Stimulated activated CD4-positive, alpha-beta T cell treated with anti-CD3 and anti-CD28 coated beads, Interleukin-1b, Interleukin-23, amount 100 ng/mL, for 4 hours (primary cell): ENCODE results near the gene CBX8.

ENCODE experiments used
- DNase-seq, 2 donors: peaks; one replicate each; pipeline ENCODE4 v3.0.0-alpha.2; 2020; ENCODE audit warnings: low read depth in 2 of 2

The CBX8 gene

GRCh38 chr17:79750650-79751545 lies 46.0 kb downstream of the CBX8 start:
- no peak for DNase-seq

DNA sequence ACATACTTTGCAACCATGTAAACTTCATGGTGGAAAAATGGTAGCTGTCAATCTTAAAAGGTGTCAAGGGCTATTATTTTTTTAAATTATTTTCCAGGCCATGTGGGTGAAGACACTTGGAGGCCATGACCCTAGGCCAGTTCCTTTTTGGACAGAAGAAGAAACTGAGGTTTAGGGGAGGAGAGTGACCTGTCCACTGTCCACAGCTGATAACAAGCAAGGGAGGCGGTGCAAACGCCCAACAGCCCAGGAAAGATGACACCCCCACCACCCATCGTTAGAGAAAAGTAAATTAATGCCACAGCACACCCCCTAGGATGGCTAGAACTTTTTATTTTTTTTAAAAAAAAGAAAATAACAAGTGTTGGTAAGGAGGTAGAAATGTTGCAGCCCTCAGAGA lies 46.9 kb downstream of the CBX8 start:
- DNase-seq = no peak

GRCh38 chr17:79749156-79749815 lies 47.6 kb downstream of the CBX8 start:
- DNase-seq = no peak

DNA sequence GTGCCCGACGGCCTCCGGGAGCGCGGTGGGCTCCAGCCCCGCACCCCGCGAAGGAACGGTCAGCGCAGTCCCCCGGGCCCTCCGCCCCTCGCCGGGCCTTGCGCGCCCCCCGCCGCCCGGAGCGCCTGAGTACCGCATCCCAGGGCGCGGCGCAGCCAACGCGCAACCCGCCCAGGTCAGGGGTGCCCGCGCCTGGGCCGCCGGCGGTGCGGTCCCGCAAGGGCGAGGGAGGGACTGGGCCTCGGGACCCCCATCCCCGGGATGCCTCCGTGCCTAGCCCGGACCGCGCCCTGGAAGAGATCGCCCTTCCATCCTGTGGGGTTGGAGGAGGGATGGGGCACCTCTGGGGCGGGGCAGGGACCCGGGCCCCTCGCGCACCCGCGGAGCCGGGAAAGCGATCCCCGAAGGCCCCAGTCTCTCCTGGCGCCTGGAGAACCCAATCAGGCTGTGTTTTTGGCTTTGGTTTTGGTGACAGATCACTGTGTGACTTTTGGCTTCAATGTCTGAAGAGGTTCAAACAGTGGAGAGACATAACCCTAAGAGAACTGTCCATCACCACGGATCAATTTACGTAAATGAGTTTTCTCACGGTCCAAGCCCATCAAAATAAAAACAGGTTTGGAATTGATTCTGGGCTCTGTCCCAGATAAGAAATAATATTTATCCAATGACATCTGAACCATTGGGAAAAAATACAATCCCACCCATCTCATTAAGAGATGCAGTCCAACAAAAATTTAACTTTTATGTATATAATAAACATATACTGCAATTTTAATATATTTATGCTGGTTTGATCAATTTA lies 48.4 kb downstream of the CBX8 start:
- no peak for DNase-seq

- DNase-seq = no peak
These were observed 49.2 kb downstream of the CBX8 start for GRCh38 chr17:79747508-79748294.

- DNase-seq = no peak
These were observed 49.9 kb downstream of the CBX8 start for GRCh38 chr17:79746889-79747507.

DNA sequence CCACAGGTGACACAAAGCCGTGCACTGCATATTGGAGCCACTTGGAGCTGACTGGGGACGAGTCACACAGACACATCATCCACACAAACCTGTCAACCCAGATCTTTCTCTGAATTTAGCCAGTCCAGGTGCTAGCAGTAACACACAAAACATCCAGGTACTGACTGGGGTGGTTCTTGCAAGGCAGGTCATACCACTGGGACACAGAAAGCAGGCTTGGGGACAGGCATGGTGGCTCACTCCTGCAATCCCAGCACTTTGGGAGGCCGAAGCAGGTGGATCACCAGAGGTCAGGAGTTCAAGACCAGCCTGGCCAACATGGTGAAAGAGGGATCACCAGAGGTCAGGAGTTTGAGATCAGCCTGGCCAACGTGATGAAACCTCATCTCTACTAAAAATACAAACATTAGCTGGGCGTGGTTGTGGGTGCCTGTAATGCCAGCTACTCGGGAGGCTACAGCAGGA lies 51.2 kb downstream of the CBX8 start:
- no peak for DNase-seq

DNA sequence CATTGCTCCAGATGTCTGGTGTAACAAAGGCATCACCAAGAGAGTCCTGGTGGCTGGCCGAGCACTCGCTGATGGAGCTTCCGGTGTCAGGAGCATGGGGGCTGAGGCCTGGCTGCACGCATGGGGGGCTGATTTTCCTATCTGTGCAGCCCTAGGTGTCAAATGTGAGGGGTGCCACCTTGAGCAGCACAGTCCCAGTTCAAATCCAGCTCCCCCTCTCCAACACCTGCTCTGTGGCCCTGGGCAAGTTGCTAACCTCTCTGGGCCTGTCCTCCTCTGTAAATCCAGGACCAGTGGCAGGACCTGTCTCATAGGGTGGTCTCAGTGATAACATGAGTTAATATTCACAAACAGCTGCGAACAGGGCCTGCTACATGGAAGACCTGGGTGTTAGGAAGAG lies 53.3 kb downstream of the CBX8 start:
- DNase-seq = no peak

GRCh38 chr17:79742951-79743476 lies 53.9 kb downstream of the CBX8 start:
- no peak for DNase-seq

DNA sequence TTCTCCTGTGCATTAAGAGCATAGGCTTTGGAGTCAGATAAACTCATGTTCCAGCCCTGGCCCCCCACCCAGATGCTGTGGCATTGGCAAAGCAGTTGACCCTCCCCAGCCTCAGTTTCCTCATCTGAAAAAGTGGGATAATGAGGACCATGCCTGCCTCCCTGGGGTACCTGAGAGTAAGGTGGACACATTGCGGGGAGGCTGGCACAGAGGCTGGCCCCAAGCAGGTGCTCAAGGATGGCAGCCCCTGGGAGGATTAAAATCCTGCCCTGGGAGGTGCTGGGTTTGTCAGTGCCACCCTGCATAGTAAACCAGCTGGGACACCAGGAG lies 54.3 kb downstream of the CBX8 start:
- no peak for DNase-seq
